ENCODE data around the gene RPL18. TPM values are rescaled to one million over a fixed set of nuclear protein-coding genes. Genes with fewer than 3 reads are reported as not detected.
A peak's percentile ranks its signal among the peaks of the same experiment; 100 is the strongest.

Gene RPL18
- total RNA-seq, 1 experiment from 2014 or later: 1,417 TPM

DNA sequence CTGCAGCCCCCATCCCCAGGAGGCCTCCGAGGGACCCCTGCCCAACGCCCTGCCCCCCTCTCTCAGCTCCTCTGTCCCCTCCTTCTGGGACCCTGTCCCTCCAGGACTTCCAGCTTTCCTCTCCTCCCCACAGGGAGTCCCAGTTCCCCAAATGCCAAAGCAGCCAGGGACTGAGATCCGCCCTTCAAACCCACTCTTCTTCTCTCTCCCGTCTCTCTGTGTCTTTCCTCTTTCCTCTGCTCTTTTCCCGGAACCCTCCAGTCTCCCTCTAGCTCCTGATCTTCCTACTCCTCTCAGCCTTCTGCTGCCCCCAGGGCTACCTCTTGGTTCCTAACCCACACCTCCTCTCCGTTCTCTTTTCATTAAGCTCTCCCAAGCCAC, 26.6 kb upstream of the RPL18 start:
- H3K4me3 ChIP-seq (ENCODE audit: low read depth, low read length, poor library complexity, severe bottlenecking): peak overlapping the region; percentile 62
- no peaks in the 10 kb centered on the region for H3K27me3 ChIP-seq (replicated peaks; ENCODE audit: insufficient read depth, low read depth, low read length, poor library complexity)
- TSS peak; percentile 96 for BruUV-seq (replicated peaks)
- H3K27ac ChIP-seq (ENCODE audit: low read depth, low read length, poor library complexity, severe bottlenecking): peak overlapping the region; percentile 77
- H3K4me1 ChIP-seq (ENCODE audit: insufficient read depth, low read length, poor library complexity, severe bottlenecking): peaks cover 26% of the 10 kb centered on the region
- ChIA-PET CTCF (interaction anchor here (0.6 to 1.8 kb wide), 5 partner anchors 69 to 325 kb away, joined by 3 to 8 read pairs (median 4); no protein-coding TSS in a partner anchor), POLR2A (ENCODE audit: low non-redundant PET) (no interaction called here)
- H3K9me3 ChIP-seq (ENCODE audit: low read depth, low read length, poor library complexity, severe bottlenecking): no peaks in the 10 kb centered on the region
- DNase-seq (ENCODE audit: low spot score): peak; percentile 80
- TF ChIP-seq, protein P1, sequence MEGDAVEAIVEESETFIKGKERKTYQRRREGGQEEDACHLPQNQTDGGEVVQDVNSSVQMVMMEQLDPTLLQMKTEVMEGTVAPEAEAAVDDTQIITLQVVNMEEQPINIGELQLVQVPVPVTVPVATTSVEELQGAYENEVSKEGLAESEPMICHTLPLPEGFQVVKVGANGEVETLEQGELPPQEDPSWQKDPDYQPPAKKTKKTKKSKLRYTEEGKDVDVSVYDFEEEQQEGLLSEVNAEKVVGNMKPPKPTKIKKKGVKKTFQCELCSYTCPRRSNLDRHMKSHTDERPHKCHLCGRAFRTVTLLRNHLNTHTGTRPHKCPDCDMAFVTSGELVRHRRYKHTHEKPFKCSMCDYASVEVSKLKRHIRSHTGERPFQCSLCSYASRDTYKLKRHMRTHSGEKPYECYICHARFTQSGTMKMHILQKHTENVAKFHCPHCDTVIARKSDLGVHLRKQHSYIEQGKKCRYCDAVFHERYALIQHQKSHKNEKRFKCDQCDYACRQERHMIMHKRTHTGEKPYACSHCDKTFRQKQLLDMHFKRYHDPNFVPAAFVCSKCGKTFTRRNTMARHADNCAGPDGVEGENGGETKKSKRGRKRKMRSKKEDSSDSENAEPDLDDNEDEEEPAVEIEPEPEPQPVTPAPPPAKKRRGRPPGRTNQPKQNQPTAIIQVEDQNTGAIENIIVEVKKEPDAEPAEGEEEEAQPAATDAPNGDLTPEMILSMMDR (conservative IDR thresholded peaks at IDR 0.05; ENCODE audit: low read depth, low read length): no peak
- TF ChIP-seq EZH2 (IDR thresholded peaks at IDR 0.05; ENCODE audit: borderline replicate concordance, low read depth, low read length, poor library complexity, severe bottlenecking): no peak
- no peaks in the 10 kb centered on the region for H3K36me3 ChIP-seq (ENCODE audit: insufficient read depth, low read length, poor library complexity, severe bottlenecking)
- intact Hi-C loops (cut with micrococcal nuclease; ENCODE audit: unreplicated experiment): loop anchor here (5.0 to 10.0 kb wide), 4 partner anchors 67 to 319 kb away; partner anchors contain the start of genes FTL and HSD17B14

DNA sequence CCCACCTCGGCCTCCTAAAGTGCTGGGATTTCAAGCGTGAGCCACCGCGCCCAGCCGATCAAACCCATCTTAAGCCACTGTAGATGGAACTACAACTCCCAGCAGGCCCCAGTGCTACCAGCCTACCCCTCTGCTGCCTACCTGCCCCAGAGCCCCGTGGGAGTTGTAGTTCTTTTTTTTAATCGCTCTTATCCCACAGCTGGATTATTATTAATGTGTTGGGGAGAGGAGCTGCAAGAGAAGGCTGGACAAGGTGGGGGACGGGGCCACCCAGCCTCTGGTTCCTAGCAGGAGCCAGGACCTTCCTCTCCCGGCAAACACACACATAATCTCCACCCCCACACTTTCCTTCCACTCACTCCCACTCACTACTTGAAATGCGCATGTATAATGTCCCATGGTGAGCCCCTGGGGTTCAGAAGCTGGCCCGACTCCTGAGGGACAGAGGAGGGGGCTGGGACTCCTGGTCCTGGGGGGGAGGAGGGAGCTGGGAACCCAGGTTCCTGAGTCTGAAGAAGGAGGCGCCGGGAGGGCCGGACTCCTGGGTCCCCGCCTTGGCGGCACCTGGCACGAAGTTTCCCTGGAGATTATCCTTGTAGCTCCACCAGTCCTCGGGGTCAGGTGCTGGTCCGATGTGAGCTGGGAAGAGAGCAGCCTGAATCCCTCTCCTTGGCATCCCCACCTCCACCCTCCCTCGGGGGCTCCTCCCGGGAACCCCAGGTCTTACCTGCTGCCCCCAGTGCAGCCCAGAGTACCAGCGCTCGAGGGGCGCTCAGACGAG, 26.1 kb upstream of the RPL18 start:
- intact Hi-C loops (cut with micrococcal nuclease; ENCODE audit: unreplicated experiment): loop anchor here (5.0 to 10.0 kb wide), 4 partner anchors 67 to 320 kb away; partner anchors contain the start of genes FTL and HSD17B14
- Histone ChIP-seq H3K4me1 (ENCODE audit: insufficient read depth, low read length, poor library complexity, severe bottlenecking) (peaks cover 26% of the 10 kb centered on the region), H3K4me3 (ENCODE audit: low read depth, low read length, poor library complexity, severe bottlenecking) (peak overlapping the region; percentile 62), H3K27ac (ENCODE audit: low read depth, low read length, poor library complexity, severe bottlenecking) (peak overlapping the region; percentile 77), H3K36me3 (ENCODE audit: insufficient read depth, low read length, poor library complexity, severe bottlenecking) (no peaks in the 10 kb centered on the region), H3K9me3 (ENCODE audit: low read depth, low read length, poor library complexity, severe bottlenecking) (no peaks in the 10 kb centered on the region), H3K27me3 (replicated peaks; ENCODE audit: insufficient read depth, low read depth, low read length, poor library complexity) (no peaks in the 10 kb centered on the region)
- no TSS peak for BruUV-seq (replicated peaks)
- POLR2A ChIA-PET (ENCODE audit: low non-redundant PET): no interaction called here
- no peak for TF ChIP-seq EZH2 (IDR thresholded peaks at IDR 0.05; ENCODE audit: borderline replicate concordance, low read depth, low read length, poor library complexity, severe bottlenecking)
- TF ChIP-seq, protein P1 (conservative IDR thresholded peaks at IDR 0.05; ENCODE audit: low read depth, low read length): no peak
- CTCF ChIA-PET: interaction anchor here (0.6 to 1.8 kb wide), 4 partner anchors 69 to 325 kb away, joined by 3 to 8 read pairs (median 6); no protein-coding TSS in a partner anchor
- DNase-seq (ENCODE audit: low spot score): peak; percentile 95

DNA sequence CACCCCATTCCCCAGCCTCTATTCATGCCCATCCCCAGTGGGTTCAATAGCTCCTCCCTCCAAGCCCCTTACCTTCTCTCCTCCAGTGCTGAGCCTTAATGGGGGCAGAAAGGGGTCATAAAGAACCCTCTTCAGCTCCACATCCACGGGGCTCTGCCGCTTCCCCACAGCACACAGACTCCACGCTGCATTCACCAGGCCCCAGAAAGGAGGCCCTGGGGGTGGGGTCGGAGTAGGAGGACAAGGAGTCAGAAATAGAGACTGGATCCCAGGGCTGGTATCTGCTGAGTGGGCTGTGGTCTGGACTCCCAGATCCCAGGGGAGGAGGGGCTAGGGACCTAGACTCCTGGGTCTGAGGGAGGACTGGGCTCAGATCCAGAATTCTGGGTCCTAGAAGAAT, 25.4 kb upstream of the RPL18 start:
- no peak for DNase-seq (ENCODE audit: low spot score)
- BruUV-seq (replicated peaks): no TSS peak
- peaks cover 26% of the 10 kb centered on the region for H3K4me1 ChIP-seq (ENCODE audit: insufficient read depth, low read length, poor library complexity, severe bottlenecking)
- CTCF ChIA-PET: no interaction called here
- intact Hi-C loops (cut with micrococcal nuclease; ENCODE audit: unreplicated experiment): loop anchor here (10.0 kb wide), 1 partner anchor 320 kb away; the partner anchor contains the start of gene FTL
- H3K9me3 ChIP-seq (ENCODE audit: low read depth, low read length, poor library complexity, severe bottlenecking): no peaks in the 10 kb centered on the region
- no peaks in the 10 kb centered on the region for H3K27me3 ChIP-seq (replicated peaks; ENCODE audit: insufficient read depth, low read depth, low read length, poor library complexity)
- peak overlapping the region; percentile 62 for H3K4me3 ChIP-seq (ENCODE audit: low read depth, low read length, poor library complexity, severe bottlenecking)
- no peaks in the 10 kb centered on the region for H3K36me3 ChIP-seq (ENCODE audit: insufficient read depth, low read length, poor library complexity, severe bottlenecking)
- POLR2A ChIA-PET (ENCODE audit: low non-redundant PET): no interaction called here
- no peak for TF ChIP-seq EZH2 (IDR thresholded peaks at IDR 0.05; ENCODE audit: borderline replicate concordance, low read depth, low read length, poor library complexity, severe bottlenecking)
- TF ChIP-seq, protein P1 (conservative IDR thresholded peaks at IDR 0.05; ENCODE audit: low read depth, low read length): no peak
- peak overlapping the region; percentile 77 for H3K27ac ChIP-seq (ENCODE audit: low read depth, low read length, poor library complexity, severe bottlenecking)
